ENCODE measurements around the gene IL20RA.

DNA sequence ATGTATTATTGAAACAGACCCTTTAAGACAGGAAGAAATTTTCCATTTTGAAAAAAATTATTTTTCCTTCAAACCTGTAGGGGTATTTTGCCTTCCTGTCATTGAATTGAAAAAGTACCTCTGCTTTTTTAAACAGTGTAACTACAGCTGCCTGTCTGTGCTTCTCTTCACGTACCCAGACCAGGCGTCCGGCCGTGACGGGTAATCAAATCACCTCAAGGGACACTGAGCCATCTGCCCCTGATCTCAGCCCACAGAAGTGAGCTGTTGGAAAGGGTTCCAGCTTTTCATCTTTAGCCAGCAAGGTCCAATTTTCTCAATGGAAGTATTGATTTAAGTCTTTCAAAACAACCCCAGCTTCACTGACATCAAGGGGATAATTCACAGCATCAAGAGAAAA, 64.7 kb downstream of the IL20RA start:
- TF ChIP-seq CTCF (IDR thresholded peaks at IDR 0.05; ENCODE audit: low read depth, low read length, poor library complexity, severe bottlenecking) (no peak), EZH2phosphoT487 (IDR thresholded peaks at IDR 0.05; ENCODE audit: borderline replicate concordance, low read length) (no peak)
